HG02884 (cell line): Measurements from ENCODE around the gene UBXN11.
"Not testable (repeated sequence)": the region's sequence is repeated elsewhere in the genome, so short reads cannot be mapped to it uniquely, and the experiment has no call there.

ENCODE experiments used
- ATAC-seq: cut with Tn5 transposase; IDR thresholded peaks from one replicate; pipeline ENCODE4 v1.9.1; 2021; ENCODE audit warnings: mild to moderate bottlenecking, moderate library complexity; ENCODE audit not compliant: unreplicated experiment

The UBXN11 gene

GRCh38 chr1:26307363-26307781 is 936 bp upstream of the UBXN11 start:
- no peak for ATAC-seq

DNA sequence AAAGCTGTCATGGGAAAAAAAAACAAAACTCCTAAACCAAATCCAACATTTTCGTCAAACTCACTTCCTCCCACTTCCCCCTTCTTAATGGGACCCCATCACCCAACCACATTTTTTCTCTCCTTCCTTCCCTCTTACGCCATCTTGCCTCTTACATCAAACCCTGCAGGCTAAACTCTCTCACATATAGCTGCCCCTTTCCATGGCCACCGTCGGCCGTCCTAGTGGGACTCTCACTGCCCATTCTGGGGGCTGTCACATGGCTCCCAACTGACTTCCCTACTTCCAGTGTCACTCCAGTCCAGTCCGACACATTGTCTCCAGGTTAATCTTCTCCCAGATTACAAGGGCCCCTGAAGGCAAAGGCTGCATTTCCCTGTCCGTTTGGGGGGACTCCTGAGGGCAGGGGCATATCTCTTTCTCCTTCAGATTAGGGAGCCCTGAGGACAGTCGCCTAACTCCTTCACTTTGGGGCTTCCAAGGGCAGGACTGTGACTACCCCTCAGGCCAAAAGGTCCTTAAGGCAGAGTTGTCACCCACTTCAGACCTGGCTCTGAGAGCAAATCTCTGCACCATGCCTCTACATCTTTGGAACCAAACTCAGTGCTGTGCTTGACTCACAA is 658 bp downstream of the UBXN11 start:
- no peak for ATAC-seq

GRCh38 chr1:26302733-26303405 is 3.6 kb downstream of the UBXN11 start:
- no peak for ATAC-seq

GRCh38 chr1:26300578-26301275 is 5.7 kb downstream of the UBXN11 start:
- no peak for ATAC-seq

DNA sequence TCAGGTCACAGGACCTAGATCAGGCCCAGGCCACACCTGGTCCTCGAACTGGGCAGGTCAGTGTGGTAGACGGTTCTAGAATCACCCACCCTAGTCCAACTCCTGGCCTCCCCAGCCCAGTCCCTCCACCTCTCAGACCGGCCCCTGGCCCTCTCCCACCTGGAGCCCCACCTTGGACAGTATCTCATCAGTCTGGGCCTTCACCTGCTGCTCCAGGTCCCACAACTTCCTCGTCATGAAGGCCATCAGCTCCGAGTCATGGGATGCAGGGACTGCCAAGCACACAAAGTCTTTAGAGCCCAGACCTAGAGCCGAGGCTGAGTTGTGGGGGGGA is 8.7 kb downstream of the UBXN11 start:
- ATAC-seq = no peak

DNA sequence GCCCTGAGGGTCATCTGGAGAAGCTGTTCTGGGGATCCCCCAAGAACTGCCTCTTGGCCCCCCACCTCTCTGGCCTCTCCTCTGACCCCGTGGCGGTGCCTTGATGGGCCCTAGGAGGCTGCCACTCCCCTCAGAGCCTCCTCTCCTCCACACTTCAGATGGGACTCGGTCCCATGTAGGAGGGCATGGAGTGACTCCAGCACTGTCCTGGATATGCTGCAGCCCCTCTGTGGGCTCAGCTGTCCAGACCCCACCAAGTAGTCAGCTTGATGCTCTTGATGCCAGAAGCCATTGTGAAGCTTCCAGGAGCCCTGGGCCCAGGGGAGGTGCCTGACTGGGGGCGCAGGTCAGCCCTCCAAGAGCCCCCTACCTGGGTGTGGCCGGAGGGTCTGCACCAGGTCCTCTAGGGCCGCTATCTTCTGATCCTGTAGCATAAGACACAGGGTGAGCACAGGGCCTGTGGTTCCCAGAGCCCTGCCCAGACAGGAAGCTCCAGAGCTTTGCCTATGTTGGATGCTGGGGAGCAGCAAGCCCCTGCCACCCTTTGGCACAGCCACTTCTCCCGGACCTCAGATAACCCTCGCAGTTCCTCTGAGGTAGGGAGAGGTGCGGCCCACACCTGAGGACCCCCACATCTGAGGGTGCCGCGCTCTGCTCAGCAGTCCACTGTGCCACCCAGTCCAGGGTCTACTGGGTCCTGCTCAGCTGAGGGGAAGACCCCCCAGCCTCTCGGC is 9.2 kb downstream of the UBXN11 start:
- no peak for ATAC-seq

DNA sequence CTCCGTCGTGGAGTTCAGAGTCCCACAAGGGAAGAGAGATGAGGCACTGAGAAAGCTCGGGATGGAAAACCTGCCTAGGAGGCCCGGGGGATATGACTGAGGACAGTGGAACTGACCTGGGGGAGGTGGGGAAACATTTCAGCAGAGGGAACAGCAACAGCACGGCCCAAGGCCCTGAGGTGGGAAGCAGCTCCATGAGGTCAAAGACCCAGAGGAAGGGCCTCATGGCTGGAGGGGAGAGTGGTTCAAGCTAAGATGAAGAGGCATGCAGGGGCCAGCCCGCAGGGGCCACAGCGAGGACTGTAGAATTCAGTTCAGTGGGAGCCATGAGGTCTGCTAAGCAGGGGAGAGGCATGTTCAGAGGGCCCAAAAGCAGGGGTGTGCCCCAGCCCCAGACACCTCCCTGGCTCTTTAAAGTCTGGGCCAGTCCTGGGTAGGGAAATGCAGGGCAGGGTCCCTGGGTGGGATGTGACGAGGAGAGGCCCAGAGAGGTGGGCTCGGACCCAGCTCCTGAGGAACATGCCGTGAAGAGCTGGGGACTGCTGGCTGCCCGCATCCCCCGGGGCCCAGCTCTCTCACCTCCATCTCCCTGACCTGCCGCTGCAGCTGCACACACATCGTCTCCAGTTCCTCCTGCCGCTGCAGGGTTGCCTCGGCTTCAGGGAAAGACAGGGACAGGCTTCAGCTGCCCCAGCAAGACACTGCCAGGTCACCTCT is 9.9 kb downstream of the UBXN11 start:
- ATAC-seq = no peak

- ATAC-seq = no peak
Observed at GRCh38 chr1:26295194-26296138, 11.0 kb downstream of the UBXN11 start.

DNA sequence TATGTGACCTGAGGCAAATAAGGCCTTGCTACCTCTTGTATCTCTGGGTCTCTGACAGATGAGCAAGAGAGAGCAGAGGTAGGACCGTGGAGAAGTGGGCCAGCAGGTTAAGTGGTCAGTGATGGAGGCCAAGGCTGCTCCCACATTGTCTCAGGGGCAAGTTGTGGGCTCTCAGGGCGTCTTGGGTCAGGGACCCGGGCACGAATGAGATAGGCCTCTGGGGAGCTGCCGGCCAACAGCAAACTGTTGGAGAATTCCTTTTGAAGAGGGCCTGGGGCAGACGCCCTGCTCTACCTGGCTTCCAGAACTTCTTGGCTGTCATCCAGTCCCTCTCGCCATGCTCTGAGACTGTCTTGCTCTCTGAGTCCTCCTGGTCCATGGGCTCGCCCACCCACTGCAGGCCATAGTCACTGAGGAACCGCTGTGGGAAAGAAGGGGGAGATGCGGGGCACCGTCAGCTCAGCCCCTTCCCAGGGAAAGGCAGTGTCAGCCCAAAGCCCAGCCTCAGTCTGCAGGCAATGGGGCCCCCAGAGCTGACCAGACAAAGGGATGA is 12.4 kb downstream of the UBXN11 start:
- no peak for ATAC-seq

DNA sequence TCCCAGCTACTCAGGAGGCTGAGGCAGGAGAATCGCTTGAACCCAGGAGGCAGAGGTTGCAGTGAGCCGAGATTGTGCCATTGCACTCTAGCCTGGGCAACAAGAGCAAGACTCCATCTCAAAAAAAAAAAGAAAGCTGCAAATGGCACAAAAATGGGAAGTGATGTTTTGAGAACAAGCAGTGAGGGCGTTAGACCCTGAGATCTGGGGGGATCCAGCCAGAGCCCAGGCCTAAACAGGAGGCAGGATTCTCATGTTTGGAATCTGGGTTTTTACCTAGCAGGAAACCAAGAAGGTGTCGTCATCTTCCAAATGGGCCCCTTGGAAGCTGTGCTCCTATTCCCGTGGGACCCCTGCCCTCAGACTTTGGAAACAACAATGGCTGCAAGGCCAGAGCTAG is 13.7 kb downstream of the UBXN11 start:
- ATAC-seq = not testable (repeated sequence)

DNA sequence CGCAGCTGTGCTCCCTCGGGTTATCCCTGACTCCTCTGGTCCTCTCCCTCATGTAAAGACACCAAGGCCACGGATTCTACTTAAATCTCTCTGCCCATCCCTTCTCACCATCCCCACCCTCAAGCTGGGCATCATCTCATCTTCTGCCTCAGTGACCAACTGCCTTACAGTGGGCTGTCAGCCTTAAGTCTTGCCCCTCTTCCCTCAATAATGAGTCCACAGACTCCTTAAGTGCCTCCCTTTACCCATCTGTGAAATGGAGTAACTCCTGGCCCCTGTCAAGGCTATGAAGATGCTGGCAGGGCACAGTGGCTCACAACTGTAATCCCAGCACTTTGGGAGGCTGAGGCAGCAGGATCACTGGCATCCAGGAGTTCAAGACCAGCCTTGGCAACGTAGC is 14.5 kb downstream of the UBXN11 start:
- ATAC-seq = no peak

DNA sequence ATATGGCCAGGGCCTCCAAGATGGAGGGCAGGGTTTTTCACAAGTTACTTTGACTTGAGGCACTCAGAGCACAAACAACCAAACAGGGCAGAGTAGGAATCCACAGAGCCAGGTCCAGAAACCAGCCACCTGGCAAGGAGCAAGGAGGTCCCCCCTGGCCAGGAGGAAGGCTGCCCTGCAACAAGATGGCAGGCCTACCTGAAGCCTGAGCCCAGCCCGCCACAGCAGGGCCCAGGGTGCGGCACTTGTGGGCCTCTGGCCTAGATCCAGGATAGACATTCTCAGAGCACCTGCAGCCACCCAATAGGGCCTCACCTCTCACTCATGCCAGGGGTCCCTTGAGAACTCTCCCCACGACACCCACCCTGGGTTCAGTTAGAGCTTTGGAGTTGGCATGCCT is 15.0 kb downstream of the UBXN11 start:
- ATAC-seq = no peak

DNA sequence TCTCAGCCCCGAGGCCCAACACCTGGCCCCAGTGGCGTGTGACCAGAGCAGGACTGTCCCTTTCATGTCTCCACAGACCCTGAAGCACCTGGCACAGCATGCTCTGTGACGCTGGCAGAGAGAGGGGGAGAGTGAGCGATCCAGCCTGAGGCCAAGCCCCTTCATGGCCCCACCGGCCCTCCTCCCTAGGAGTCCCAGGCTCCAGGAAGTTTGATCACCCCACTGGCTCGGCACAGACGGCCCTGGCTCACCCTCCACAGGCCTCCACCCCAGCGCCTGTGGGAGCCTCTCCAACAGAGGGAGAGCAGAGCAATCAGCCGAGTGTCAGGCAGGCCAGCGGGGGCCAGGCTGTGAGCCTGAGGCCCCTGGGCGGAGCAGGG is 15.6 kb downstream of the UBXN11 start:
- no peak for ATAC-seq

- ATAC-seq = no peak
Observed at GRCh38 chr1:26290122-26290881, 16.1 kb downstream of the UBXN11 start.

DNA sequence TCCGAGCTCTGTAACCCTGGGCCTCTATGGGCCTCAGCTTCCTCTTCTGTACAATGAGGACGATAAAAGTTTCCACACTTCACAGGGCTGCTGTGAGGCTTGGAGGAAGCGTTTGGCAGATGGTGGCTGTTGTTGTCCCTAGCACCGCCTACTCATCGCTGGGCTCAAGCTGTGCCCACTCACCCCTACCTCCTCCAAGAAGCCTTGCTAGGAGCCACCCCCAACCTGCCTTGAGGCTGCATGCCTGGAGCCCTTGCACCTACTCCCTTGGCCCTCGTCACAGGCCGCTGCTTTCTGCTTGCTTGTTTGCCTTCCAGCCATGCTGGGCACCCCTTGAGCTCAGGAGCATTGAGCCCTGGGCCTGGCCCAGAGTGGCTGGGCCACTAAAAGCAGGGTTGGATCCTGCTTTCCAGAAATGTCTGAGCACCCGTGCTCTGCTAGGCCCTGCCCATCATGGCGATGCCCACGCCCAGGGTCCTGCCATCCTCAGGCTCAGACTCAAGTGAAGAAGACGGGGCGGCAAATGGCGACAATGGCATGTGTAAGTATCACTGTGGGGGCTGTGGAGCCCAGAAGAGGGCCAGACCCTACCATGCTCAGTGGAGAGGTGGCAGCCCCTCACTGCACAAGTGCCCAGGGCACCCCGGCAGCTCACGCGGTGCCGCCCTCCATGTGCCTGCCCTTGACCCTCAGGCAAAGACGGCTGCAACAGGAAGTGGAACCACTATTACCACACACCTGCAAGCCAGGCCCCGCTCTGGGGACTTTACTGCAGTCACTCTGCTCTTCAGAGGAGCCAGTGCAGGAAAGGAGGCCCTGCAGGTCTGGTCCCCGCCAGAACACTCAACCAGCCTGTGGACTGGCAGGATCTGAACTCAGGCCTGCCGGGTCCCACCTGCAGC is 17.0 kb downstream of the UBXN11 start:
- no peak for ATAC-seq

DNA sequence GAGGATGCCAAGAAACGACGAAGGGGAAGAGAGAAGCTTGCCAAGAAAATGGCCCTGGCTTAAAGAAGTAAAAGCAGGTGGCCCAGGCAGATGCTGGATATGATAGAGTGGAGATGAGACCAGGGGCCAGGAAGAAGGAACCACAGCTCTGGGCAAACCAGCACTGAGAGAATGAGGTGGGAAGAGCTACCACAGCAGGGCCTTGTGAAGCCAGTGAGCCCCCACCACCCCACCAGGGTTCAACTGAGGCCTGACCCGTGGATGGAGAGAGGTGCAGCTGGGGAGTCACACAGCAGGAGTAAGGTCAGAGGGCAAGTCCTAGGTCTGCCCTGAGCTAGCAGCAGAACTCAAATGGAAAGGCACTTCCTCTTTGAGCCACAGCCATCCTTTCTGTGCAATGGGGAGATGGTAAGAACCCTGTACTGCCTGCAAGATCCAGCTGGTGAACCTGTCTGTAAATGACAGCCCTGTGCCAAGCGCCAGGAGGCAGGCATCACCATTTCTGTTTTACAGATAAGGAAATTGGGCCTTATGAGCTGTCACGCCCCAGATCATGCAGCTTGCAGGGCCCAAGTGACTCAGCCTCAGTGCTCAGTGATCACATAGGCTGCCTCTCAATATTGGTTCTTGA is 18.0 kb downstream of the UBXN11 start:
- ATAC-seq = no peak

DNA sequence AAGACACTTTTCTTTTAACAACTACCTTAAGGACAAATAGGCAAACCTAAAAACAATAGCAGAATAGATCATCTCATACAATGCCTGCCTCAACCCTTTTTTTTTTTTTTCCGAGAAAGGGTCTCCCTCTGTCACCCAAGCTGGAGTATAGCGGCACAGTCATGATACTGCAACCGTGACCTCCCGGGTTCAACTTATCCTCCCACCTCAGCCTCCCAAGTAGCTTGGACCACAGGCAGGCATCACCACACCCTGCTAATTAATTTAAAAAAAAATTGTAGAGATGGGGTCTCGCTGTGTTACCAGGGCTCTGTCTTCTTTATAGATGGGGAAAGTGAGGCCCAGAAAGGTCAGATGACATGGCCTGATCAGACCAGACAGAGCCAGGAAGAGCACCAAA is 18.6 kb downstream of the UBXN11 start:
- no peak for ATAC-seq
